ENCODE measurements around the gene POU2F1.

Gene POU2F1

DNA sequence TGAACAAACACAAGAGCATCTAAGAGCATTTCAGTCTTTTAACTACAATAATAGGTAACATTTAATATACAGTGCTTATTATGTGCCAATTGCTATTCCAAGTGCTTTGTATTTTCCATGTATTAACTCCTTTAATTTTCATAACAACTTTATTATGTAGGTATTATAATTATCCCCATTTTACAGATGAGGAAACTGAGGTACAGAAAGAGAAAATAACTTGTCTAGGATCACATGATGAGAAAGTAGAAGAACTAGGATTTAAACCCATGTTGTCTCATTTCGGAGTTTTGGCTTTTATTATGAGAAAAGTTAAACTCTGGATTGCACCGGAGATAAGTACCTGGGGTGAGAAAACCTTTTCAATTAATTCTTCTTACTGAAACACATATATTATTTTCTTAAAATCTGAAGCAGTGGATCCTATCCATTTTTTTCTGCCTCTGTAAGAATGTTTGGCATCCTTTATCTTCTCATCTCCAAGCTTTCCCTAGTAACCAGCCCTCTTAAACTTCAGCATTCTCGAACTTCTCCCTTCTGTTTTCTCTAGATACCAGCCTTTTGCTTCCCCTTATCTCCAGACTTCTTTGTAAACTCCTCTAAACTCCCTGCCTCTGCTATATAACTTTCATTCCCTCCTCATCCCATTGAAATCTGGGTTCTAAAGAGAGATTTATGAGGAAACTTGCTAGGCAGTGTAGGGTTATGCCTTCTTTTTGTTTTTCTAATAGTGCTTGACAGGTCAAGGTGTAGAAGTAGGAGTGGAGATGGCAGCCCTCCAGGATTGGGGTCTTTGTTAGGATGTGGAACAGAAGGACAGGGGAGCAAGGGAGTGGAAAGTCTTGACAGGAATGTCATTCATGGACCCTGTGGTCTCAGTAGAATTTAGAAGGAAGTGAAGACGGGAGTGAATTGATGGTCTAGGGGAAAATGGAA is 28.3 kb downstream of the POU2F1 start:
- no peaks in the 10 kb centered on the region for H4K20me1 ChIP-seq (ENCODE audit: insufficient read depth, low read length)
- H3K9me3 ChIP-seq (replicated peaks; ENCODE audit: insufficient read depth, low read length) = no peaks in the 10 kb centered on the region
- no peaks in the 10 kb centered on the region for H3K9me2 ChIP-seq (replicated peaks; ENCODE audit: insufficient read depth, low read length)
- DNase-seq = no peak
- peak overlapping the region; percentile 51; the same call in 1 of the 2 replicates for H3K4me2 ChIP-seq (ENCODE audit: low read depth, low read length)
- H3F3A ChIP-seq (ENCODE audit: insufficient read depth, low read length) = peaks cover 3% of the 10 kb centered on the region; the same call in 1 of the 2 replicates
- TF ChIP-seq EZH2 (optimal IDR thresholded peaks at IDR 0.05; ENCODE audit: low read depth, low read length) = no peak
- no peak for TF ChIP-seq EZH2phosphoT487 (IDR thresholded peaks at IDR 0.05; ENCODE audit: low read length)
- TF ChIP-seq, protein P1, sequence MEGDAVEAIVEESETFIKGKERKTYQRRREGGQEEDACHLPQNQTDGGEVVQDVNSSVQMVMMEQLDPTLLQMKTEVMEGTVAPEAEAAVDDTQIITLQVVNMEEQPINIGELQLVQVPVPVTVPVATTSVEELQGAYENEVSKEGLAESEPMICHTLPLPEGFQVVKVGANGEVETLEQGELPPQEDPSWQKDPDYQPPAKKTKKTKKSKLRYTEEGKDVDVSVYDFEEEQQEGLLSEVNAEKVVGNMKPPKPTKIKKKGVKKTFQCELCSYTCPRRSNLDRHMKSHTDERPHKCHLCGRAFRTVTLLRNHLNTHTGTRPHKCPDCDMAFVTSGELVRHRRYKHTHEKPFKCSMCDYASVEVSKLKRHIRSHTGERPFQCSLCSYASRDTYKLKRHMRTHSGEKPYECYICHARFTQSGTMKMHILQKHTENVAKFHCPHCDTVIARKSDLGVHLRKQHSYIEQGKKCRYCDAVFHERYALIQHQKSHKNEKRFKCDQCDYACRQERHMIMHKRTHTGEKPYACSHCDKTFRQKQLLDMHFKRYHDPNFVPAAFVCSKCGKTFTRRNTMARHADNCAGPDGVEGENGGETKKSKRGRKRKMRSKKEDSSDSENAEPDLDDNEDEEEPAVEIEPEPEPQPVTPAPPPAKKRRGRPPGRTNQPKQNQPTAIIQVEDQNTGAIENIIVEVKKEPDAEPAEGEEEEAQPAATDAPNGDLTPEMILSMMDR (IDR thresholded peaks at IDR 0.05; ENCODE audit: low read length) = no peak
- H3K79me2 ChIP-seq (ENCODE audit: low read length) = peaks cover 72% of the 10 kb centered on the region
- no peaks in the 10 kb centered on the region for H3K36me3 ChIP-seq (replicated peaks; ENCODE audit: insufficient read depth, low read length)
- no peak overlapping the region for H3K9ac ChIP-seq (ENCODE audit: low read length)
- H3K4me1 ChIP-seq (ENCODE audit: low read length) = peaks cover 29% of the 10 kb centered on the region
- no peak overlapping the region for H2AFZ ChIP-seq (ENCODE audit: low read length)
- no peak overlapping the region for H3K27ac ChIP-seq (ENCODE audit: low read length)
- H3K4me3 ChIP-seq (ENCODE audit: low read length) = no peak overlapping the region
- no peaks in the 10 kb centered on the region for H3K27me3 ChIP-seq (replicated peaks; ENCODE audit: insufficient read depth, low read length)

DNA sequence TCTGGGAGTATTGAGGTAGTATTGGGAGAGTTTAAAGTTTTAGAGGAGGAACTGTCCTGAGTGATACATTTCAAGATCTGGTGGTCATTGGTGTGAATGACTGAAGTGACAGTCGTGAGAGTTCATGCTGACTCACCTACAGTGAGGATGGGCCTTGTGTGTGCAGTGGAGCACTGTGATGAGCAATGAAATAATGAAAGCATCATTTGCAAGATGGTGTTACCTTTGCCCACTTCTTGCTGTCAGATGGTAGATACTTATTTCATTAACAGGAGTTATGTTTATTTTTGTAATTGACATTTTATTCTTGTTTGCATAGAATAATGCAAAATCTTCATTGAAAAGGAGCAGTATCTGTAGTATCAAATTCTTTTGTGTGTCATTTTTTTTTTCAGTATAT is 29.0 kb downstream of the POU2F1 start:
- DNase-seq = no peak
- no peak overlapping the region for H3K4me2 ChIP-seq (ENCODE audit: low read depth, low read length)
- H3K9ac ChIP-seq (ENCODE audit: low read length) = no peak overlapping the region
- no peaks in the 10 kb centered on the region for H3K9me2 ChIP-seq (replicated peaks; ENCODE audit: insufficient read depth, low read length)
- H3K4me1 ChIP-seq (ENCODE audit: low read length) = peaks cover 29% of the 10 kb centered on the region
- H3K79me2 ChIP-seq (ENCODE audit: low read length) = peaks cover 72% of the 10 kb centered on the region
- H3K27me3 ChIP-seq (replicated peaks; ENCODE audit: insufficient read depth, low read length) = no peaks in the 10 kb centered on the region
- H3K27ac ChIP-seq (ENCODE audit: low read length) = no peak overlapping the region
- H3K9me3 ChIP-seq (replicated peaks; ENCODE audit: insufficient read depth, low read length) = no peaks in the 10 kb centered on the region
- H3K36me3 ChIP-seq (replicated peaks; ENCODE audit: insufficient read depth, low read length) = no peaks in the 10 kb centered on the region
- H3F3A ChIP-seq (ENCODE audit: insufficient read depth, low read length) = peaks cover 3% of the 10 kb centered on the region; the same call in 1 of the 2 replicates
- H3K4me3 ChIP-seq (ENCODE audit: low read length) = no peak overlapping the region
- H4K20me1 ChIP-seq (ENCODE audit: insufficient read depth, low read length) = no peaks in the 10 kb centered on the region
- no peak overlapping the region for H2AFZ ChIP-seq (ENCODE audit: low read length)
- no peak for TF ChIP-seq EZH2phosphoT487 (IDR thresholded peaks at IDR 0.05; ENCODE audit: low read length)
- TF ChIP-seq, protein P1 (IDR thresholded peaks at IDR 0.05; ENCODE audit: low read length) = no peak
- no peak for TF ChIP-seq EZH2 (optimal IDR thresholded peaks at IDR 0.05; ENCODE audit: low read depth, low read length)

DNA sequence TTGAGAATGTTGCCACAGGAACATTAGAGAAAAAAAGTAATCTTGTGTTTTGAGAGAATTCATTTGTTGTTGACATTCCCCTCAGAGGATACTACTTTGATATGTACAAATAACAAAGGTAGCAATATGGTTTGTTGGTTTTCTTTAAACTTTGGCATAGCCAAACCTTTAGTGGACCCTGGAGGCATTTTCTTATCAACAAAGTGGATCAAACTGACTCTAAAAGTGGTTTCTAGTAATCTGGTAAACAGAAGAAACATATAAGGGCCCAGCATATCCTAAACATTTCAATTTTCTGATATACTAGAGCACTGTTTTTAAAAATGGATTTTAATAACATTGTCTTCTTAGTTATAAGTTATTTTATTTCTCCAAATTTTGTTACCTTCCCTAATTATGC is 29.8 kb downstream of the POU2F1 start:
- no peaks in the 10 kb centered on the region for H3K9me3 ChIP-seq (replicated peaks; ENCODE audit: insufficient read depth, low read length)
- peaks cover 3% of the 10 kb centered on the region; the same call in 1 of the 2 replicates for H3F3A ChIP-seq (ENCODE audit: insufficient read depth, low read length)
- H2AFZ ChIP-seq (ENCODE audit: low read length) = no peak overlapping the region
- no peaks in the 10 kb centered on the region for H3K36me3 ChIP-seq (replicated peaks; ENCODE audit: insufficient read depth, low read length)
- no peak overlapping the region for H3K4me2 ChIP-seq (ENCODE audit: low read depth, low read length)
- H3K79me2 ChIP-seq (ENCODE audit: low read length) = peaks cover 78% of the 10 kb centered on the region
- no peak overlapping the region for H3K4me3 ChIP-seq (ENCODE audit: low read length)
- DNase-seq = no peak
- no peak overlapping the region for H3K27ac ChIP-seq (ENCODE audit: low read length)
- H3K27me3 ChIP-seq (replicated peaks; ENCODE audit: insufficient read depth, low read length) = no peaks in the 10 kb centered on the region
- no peak overlapping the region for H3K9ac ChIP-seq (ENCODE audit: low read length)
- no peaks in the 10 kb centered on the region for H4K20me1 ChIP-seq (ENCODE audit: insufficient read depth, low read length)
- TF ChIP-seq EZH2 (optimal IDR thresholded peaks at IDR 0.05; ENCODE audit: low read depth, low read length) (no peak), EZH2phosphoT487 (IDR thresholded peaks at IDR 0.05; ENCODE audit: low read length) (no peak)
- TF ChIP-seq, protein P1 (IDR thresholded peaks at IDR 0.05; ENCODE audit: low read length) = no peak
- H3K4me1 ChIP-seq (ENCODE audit: low read length) = peaks cover 29% of the 10 kb centered on the region
- H3K9me2 ChIP-seq (replicated peaks; ENCODE audit: insufficient read depth, low read length) = no peaks in the 10 kb centered on the region
